Transverse colon (tissue), 4 donors: Measurements from ENCODE around the gene NOMO2.
"Not testable (repeated sequence)": the region's sequence is repeated elsewhere in the genome, so short reads cannot be mapped to it uniquely, and the experiment has no call there.

Experiments used
- CTCF ChIP-seq, 5 experiments: fragments of 200-600 bp in 3 of 5; fragments of 450-650 bp in 2 of 5; sonication (generic) in 3 of 5; IDR thresholded peaks; 1 replicate in 2 of 5; 2 replicates in 3 of 5; pipeline ENCODE4 v1.5.1; 2016 to 2017; ENCODE audit warnings: antibody characterized with exemption in 5 of 5, inconsistent platforms in 3 of 5, mild to moderate bottlenecking in 2 of 5, moderate library complexity in 1 of 5
- EP300 ChIP-seq: sonication (generic); formaldehyde crosslinking; IDR thresholded peaks from one replicate; pipeline ENCODE4 v1.6.1; 2017; ENCODE audit warnings: antibody characterized with exemption, low read depth
- POLR2A ChIP-seq: fragments of 450-650 bp; IDR thresholded peaks from one replicate; pipeline ENCODE4 v1.6.1; 2016; ENCODE audit warnings: antibody characterized with exemption, mild to moderate bottlenecking, moderate library complexity
- POLR2AphosphoS5 ChIP-seq, 3 donors: sonication (generic); formaldehyde crosslinking; IDR thresholded peaks; one replicate each; pipeline ENCODE4 v1.6.1; 2016; ENCODE audit warnings: antibody characterized with exemption in 3 of 3

- not testable (repeated sequence) for TF ChIP-seq CTCF (IDR thresholded peaks at IDR 0.05); EP300; POLR2AphosphoS5 (IDR thresholded peaks at IDR 0.05); POLR2A
Measured at GRCh38 chr16:18522637-18523036, 39.3 kb downstream of the NOMO2 start.
